PFSK-1 (cell line): ENCODE data around the gene RALGAPB.

Experiments
- POLR2AphosphoS5 ChIP-seq: IDR thresholded peaks from 2 replicates; pipeline ENCODE4 v1.6.1; 2012; ENCODE audit warnings: low read depth, mild to moderate bottlenecking, control low read depth, low read length, moderate library complexity
- SIN3A ChIP-seq: IDR thresholded peaks from 2 replicates; pipeline ENCODE4 v1.6.1; 2012; ENCODE audit warnings: mild to moderate bottlenecking, low read length, moderate library complexity, borderline replicate concordance; ENCODE audit not compliant: insufficient read depth
- TAF1 ChIP-seq: IDR thresholded peaks from 2 replicates; pipeline ENCODE4 v1.6.1; 2012; ENCODE audit warnings: low read length, control low read depth, borderline replicate concordance; ENCODE audit not compliant: insufficient read depth
- TF ChIP-seq, protein P1 (sequence below), 2 experiments: IDR thresholded peaks; 2 replicates each; pipeline versions ENCODE4 v1.6.1 to v1.8.0; 2011 to 2012; ENCODE audit warnings: low read depth in 2 of 2, low read length in 2 of 2, control low read depth in 1 of 2, inconsistent platforms in 1 of 2, mild to moderate bottlenecking in 1 of 2, moderate library complexity in 1 of 2; ENCODE audit not compliant: insufficient read depth in 1 of 2

DNA sequence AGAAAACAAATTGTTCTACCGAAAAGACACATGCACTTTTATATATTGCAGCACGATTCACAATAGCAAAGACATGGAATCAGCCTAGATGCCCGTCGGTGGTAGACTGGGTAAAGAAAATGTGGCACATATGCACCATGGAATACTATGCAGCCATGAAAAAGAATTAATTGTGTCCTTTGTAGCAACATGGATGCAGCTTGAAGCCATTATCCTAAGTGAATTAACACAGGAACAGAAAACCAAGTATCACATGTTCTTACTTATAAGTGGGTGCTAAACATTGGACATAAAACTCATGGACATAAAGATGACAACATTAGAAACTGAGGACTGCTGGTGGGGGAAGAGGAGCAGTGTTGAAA is 32.4 kb downstream of the RALGAPB start:
- TF ChIP-seq POLR2AphosphoS5, result no peak
- TF ChIP-seq TAF1, result no peak
- TF ChIP-seq, protein P1, sequence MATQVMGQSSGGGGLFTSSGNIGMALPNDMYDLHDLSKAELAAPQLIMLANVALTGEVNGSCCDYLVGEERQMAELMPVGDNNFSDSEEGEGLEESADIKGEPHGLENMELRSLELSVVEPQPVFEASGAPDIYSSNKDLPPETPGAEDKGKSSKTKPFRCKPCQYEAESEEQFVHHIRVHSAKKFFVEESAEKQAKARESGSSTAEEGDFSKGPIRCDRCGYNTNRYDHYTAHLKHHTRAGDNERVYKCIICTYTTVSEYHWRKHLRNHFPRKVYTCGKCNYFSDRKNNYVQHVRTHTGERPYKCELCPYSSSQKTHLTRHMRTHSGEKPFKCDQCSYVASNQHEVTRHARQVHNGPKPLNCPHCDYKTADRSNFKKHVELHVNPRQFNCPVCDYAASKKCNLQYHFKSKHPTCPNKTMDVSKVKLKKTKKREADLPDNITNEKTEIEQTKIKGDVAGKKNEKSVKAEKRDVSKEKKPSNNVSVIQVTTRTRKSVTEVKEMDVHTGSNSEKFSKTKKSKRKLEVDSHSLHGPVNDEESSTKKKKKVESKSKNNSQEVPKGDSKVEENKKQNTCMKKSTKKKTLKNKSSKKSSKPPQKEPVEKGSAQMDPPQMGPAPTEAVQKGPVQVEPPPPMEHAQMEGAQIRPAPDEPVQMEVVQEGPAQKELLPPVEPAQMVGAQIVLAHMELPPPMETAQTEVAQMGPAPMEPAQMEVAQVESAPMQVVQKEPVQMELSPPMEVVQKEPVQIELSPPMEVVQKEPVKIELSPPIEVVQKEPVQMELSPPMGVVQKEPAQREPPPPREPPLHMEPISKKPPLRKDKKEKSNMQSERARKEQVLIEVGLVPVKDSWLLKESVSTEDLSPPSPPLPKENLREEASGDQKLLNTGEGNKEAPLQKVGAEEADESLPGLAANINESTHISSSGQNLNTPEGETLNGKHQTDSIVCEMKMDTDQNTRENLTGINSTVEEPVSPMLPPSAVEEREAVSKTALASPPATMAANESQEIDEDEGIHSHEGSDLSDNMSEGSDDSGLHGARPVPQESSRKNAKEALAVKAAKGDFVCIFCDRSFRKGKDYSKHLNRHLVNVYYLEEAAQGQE (IDR thresholded peaks at IDR 0.05; ENCODE audit: insufficient read depth in 1 of 2, low read depth in 2 of 2, low read length in 2 of 2), result no peak
- no peak for TF ChIP-seq SIN3A
